Liver (tissue), 9 donors: Measurements from ENCODE around the gene GPALPP1. TPM values are rescaled to one million over a fixed set of nuclear protein-coding genes. Genes with fewer than 3 reads are reported as not detected.
"Not testable (repeated sequence)": the region's sequence is repeated elsewhere in the genome, so short reads cannot be mapped to it uniquely, and the experiment has no call there.

Experiments
- DNase-seq: peaks from one replicate; pipeline ENCODE4 v3.0.0-alpha.2; 2017; ENCODE audit warnings: low spot score
- H3K27ac ChIP-seq, 2 donors: one replicate each; pipeline ENCODE4 v1.7.0; 2013; ENCODE audit warnings: inconsistent platforms in 2 of 2, low read length in 2 of 2, control low read depth in 1 of 2, low read depth in 1 of 2, mild to moderate bottlenecking in 1 of 2
- H3K27me3 ChIP-seq, 4 donors: one replicate each; pipeline versions ENCODE4 v1.6.1 to v1.7.0; 2013; ENCODE audit warnings: low read length in 3 of 4, inconsistent platforms in 1 of 4, mild to moderate bottlenecking in 1 of 4, moderate library complexity in 1 of 4; ENCODE audit not compliant: control insufficient read depth in 4 of 4, insufficient read depth in 4 of 4
- H3K36me3 ChIP-seq, 4 donors: one replicate each; pipeline versions ENCODE4 v1.6.1 to v1.7.0; 2013; ENCODE audit warnings: low read length in 3 of 4, mild to moderate bottlenecking in 3 of 4, low read depth in 1 of 4, moderate library complexity in 1 of 4; ENCODE audit not compliant: control insufficient read depth in 4 of 4, insufficient read depth in 3 of 4
- H3K4me1 ChIP-seq, 4 donors: one replicate each; pipeline versions ENCODE4 v1.6.1 to v1.7.0; 2013; ENCODE audit warnings: low read length in 3 of 4, mild to moderate bottlenecking in 3 of 4, moderate library complexity in 1 of 4; ENCODE audit not compliant: control insufficient read depth in 4 of 4, insufficient read depth in 4 of 4
- H3K4me3 ChIP-seq, 3 donors: one replicate each; pipeline versions ENCODE4 v1.6.1 to v1.7.0; 2013; ENCODE audit warnings: low read length in 3 of 3, control low read depth in 1 of 3, low read depth in 1 of 3, mild to moderate bottlenecking in 1 of 3
- H3K9ac ChIP-seq, 2 donors: one replicate each; pipeline ENCODE4 v1.7.0; 2013; ENCODE audit warnings: low read length in 2 of 2, mild to moderate bottlenecking in 2 of 2, moderate library complexity in 2 of 2, control low read depth in 1 of 2, low read depth in 1 of 2
- H3K9me3 ChIP-seq, 4 donors: one replicate each; pipeline versions ENCODE4 v1.6.1 to v1.7.0; 2013; ENCODE audit warnings: low read length in 3 of 4; ENCODE audit not compliant: control insufficient read depth in 4 of 4
- CTCF ChIP-seq: fragments of 150-350 bp; IDR thresholded peaks from 2 replicates; pipeline ENCODE4 v1.5.1; 2017; ENCODE audit warnings: improper control_type of control experiment, low read depth, low read length; ENCODE audit not compliant: missing input control
- EGR1 ChIP-seq, 2 donors: IDR thresholded peaks; 2 replicates each; pipeline ENCODE4 v1.6.1; 2016 to 2018; ENCODE audit warnings: antibody characterized with exemption in 2 of 2, low read depth in 2 of 2
- FOXA2 ChIP-seq: IDR thresholded peaks from 2 replicates; pipeline ENCODE4 v1.6.1; 2016; ENCODE audit warnings: antibody characterized with exemption
- GABPA ChIP-seq, 2 donors: IDR thresholded peaks in 1 of 2; conservative IDR thresholded peaks in 1 of 2; 2 replicates each; pipeline ENCODE4 v1.6.1; 2016; ENCODE audit warnings: antibody characterized with exemption in 2 of 2, mild to moderate bottlenecking in 1 of 2, moderate library complexity in 1 of 2
- HNF4A ChIP-seq, 2 donors: conservative IDR thresholded peaks; 2 replicates each; pipeline ENCODE4 v1.6.1; 2016; ENCODE audit warnings: antibody characterized with exemption in 2 of 2, mild to moderate bottlenecking in 2 of 2
- HNF4G ChIP-seq: IDR thresholded peaks from 2 replicates; pipeline ENCODE4 v1.6.1; 2016; ENCODE audit warnings: antibody characterized with exemption
- MAX ChIP-seq: IDR thresholded peaks from 2 replicates; pipeline ENCODE4 v1.6.1; 2016; ENCODE audit warnings: antibody characterized with exemption
- NR2F2 ChIP-seq: IDR thresholded peaks from 2 replicates; pipeline ENCODE4 v1.6.1; 2016; ENCODE audit warnings: antibody characterized with exemption
- REST ChIP-seq: IDR thresholded peaks from 2 replicates; pipeline ENCODE4 v1.6.1; 2016; ENCODE audit warnings: antibody characterized with exemption, mild to moderate bottlenecking
- RXRA ChIP-seq, 2 donors: IDR thresholded peaks; 2 replicates each; pipeline ENCODE4 v1.6.1; 2017 to 2018; ENCODE audit warnings: antibody characterized with exemption in 2 of 2, mild to moderate bottlenecking in 1 of 2
- YY1 ChIP-seq: IDR thresholded peaks from 2 replicates; pipeline ENCODE4 v1.6.1; 2016; ENCODE audit warnings: antibody characterized with exemption, mild to moderate bottlenecking
- ZBTB33 ChIP-seq: IDR thresholded peaks from 2 replicates; pipeline ENCODE4 v1.6.1; 2016; ENCODE audit warnings: antibody characterized with exemption
- WGBS: extraction: QIAGEN DNeasy Blood & Tissue Kit; methylation state at CpG from one replicate; pipeline ENCODE4 v1.1.7; 2013; 5-methylcytosine and 5-hydroxymethylcytosine counted together
- polyA plus RNA-seq, 2 donors: library from polyadenylated mRNA; stranded (reverse) in 1 of 2; unstranded in 1 of 2; fragments of 200-250 nt in 1 of 2; fragments of >200 nt in 1 of 2; fragmentation: Nextera tagmentation in 1 of 2; extraction: Ambion mirVana in 1 of 2; gene quantifications; one replicate each; pipeline versions ENCODE4 v1.2.1 to v1.2.3, GENCODE V29; 2013 to 2015
- total RNA-seq, 2 donors: library from RNA; depleted of rRNA; stranded (reverse); fragments of >200 nt; gene quantifications; one replicate each; pipeline ENCODE4 v1.2.3, GENCODE V29; 2014
- TF ChIP-seq, protein P1 (sequence below): IDR thresholded peaks from 2 replicates; pipeline ENCODE4 v1.6.1; 2016; ENCODE audit warnings: antibody characterized with exemption
- donor health status: healthy.
- donor health status: healthy.
- donor health status: healthy.
- donor health status: healthy.
- donor health status: healthy.

GPALPP1 gene
- total and polyA plus RNA-seq, 4 donors, result 4.7 to 15.7 (median 10.0) TPM

GRCh38 chr13:45063261-45063860, 74.0 kb downstream of the GPALPP1 start:
- no peaks in the 10 kb centered on the region for H3K27me3 ChIP-seq
- TF ChIP-seq EGR1 (IDR thresholded peaks at IDR 0.05; ENCODE audit: low read depth in 2 of 2) (no peak), REST (no peak), NR2F2 (no peak), CTCF (no peak), HNF4A (conservative IDR thresholded peaks at IDR 0.05) (no peak), YY1 (no peak), GABPA (IDR thresholded peaks at IDR 0.05 in 1 of 2, conservative IDR thresholded peaks at IDR 0.05 in 1 of 2) (no peak), RXRA (IDR thresholded peaks at IDR 0.05) (no peak), HNF4G (no peak), ZBTB33 (no peak), MAX (no peak), FOXA2 (no peak)
- TF ChIP-seq, protein P1, sequence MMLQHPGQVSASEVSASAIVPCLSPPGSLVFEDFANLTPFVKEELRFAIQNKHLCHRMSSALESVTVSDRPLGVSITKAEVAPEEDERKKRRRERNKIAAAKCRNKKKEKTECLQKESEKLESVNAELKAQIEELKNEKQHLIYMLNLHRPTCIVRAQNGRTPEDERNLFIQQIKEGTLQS, result no peak
- H3K9ac ChIP-seq, result no peak overlapping the region
- H3K9me3 ChIP-seq, result no peaks in the 10 kb centered on the region
- H3K36me3 ChIP-seq, result no peaks in the 10 kb centered on the region
- DNase-seq, result no peak
- H3K4me3 ChIP-seq, result no peak overlapping the region
- no peak overlapping the region for H3K27ac ChIP-seq
- WGBS, result 88% methylated on average over 7 of the region's 7 CpGs
- H3K4me1 ChIP-seq, result no peaks in the 10 kb centered on the region

DNA sequence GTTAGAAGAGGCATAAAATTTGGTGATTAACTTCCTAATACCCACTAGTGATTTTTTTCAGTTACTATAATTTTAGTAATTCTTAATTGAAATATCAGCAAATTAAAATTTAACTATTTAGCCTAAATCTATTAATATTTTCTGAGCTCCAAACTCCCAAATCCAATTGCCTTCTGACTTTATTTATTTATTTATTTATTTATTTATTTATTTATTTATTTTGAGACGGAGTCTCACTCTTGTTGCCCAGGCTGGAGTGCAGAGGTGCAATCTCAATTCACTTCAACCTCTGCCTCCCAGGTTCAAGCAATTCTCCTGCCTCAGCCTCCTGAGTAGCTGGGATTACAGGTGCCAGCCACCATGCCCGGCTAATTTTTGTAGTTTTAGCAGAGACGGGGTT, 74.6 kb downstream of the GPALPP1 start:
- H3K27me3 ChIP-seq, H3K4me3 ChIP-seq, H3K27ac ChIP-seq, H3K4me1 ChIP-seq, H3K36me3 ChIP-seq, H3K9me3 ChIP-seq, H3K9ac ChIP-seq, DNase-seq: not testable (repeated sequence)
- 93% methylated on average over 3 of the region's 3 CpGs for WGBS
